Measurements from ENCODE around the gene NANS. TPM values are rescaled to one million over a fixed set of nuclear protein-coding genes. Genes with fewer than 3 reads are reported as not detected.

The NANS gene
- polyA plus RNA-seq, 4 donors, result 57.0 to 120 (median 75.6) TPM

DNA sequence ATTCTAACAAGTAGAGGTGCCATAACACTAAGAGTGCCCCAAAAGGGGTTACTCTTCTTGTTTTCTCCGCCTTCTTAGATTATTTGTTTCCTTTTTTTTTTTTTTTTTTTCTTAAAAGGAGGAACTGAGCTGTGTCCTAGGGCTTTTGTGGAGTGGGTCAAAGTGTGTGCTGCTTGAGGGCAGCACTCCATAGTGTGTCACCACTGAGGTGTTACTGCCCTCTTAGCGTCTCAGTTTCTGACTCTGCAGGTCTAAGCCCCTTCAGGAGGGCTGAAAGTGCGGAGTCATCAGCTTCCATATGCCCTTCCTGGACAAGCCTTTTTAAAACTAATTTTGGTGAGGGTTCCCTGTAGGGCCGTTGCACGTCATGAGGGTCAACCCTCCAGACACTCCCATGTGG lies 12.6 kb upstream of the NANS start:
- H3K27me3 ChIP-seq (ENCODE audit: control insufficient read depth in 3 of 3, insufficient read depth in 3 of 3, low read length in 3 of 3), result no peaks in the 10 kb centered on the region
- no peak overlapping the region for H3K4me3 ChIP-seq (ENCODE audit: low read depth in 1 of 3, low read length in 3 of 3)
- DNase-seq (no peak), FAIRE-seq (no peak)
- no peaks in the 10 kb centered on the region for H3K9me3 ChIP-seq (ENCODE audit: control insufficient read depth in 2 of 2, insufficient read depth in 1 of 2, low read depth in 1 of 2, low read length in 1 of 2)
- H3K36me3 ChIP-seq (ENCODE audit: control insufficient read depth in 3 of 3, insufficient read depth in 2 of 3, low read depth in 1 of 3, low read length in 3 of 3), result no peaks in the 10 kb centered on the region
- no peak overlapping the region for H3K27ac ChIP-seq (ENCODE audit: low read depth in 1 of 3, low read length in 2 of 3)
- no peaks in the 10 kb centered on the region for H3K4me1 ChIP-seq (ENCODE audit: control insufficient read depth in 3 of 3, insufficient read depth in 2 of 3, low read depth in 1 of 3, low read length in 2 of 3)
- 79 to 91% (median 87%) methylated on average over 5 of the region's 5 CpGs for WGBS, 3 donors

- no peak overlapping the region for H3K4me3 ChIP-seq (ENCODE audit: low read depth in 1 of 3, low read length in 3 of 3)
- WGBS, 3 donors, result 66 to 84% (median 68%) methylated on average over 6 of the region's 6 CpGs
- FAIRE-seq (no peak), DNase-seq (peak in 1 of 2 donors; percentile 41)
- H3K4me1 ChIP-seq (ENCODE audit: control insufficient read depth in 3 of 3, insufficient read depth in 2 of 3, low read depth in 1 of 3, low read length in 2 of 3), result no peaks in the 10 kb centered on the region
- no peaks in the 10 kb centered on the region for H3K9me3 ChIP-seq (ENCODE audit: control insufficient read depth in 2 of 2, insufficient read depth in 1 of 2, low read depth in 1 of 2, low read length in 1 of 2)
- no peaks in the 10 kb centered on the region for H3K36me3 ChIP-seq (ENCODE audit: control insufficient read depth in 3 of 3, insufficient read depth in 2 of 3, low read depth in 1 of 3, low read length in 3 of 3)
- peak overlapping the region in 1 of 3 donors; percentile 42 for H3K27ac ChIP-seq (ENCODE audit: low read depth in 1 of 3, low read length in 2 of 3)
- H3K27me3 ChIP-seq (ENCODE audit: control insufficient read depth in 3 of 3, insufficient read depth in 3 of 3, low read length in 3 of 3), result no peaks in the 10 kb centered on the region
Observed at GRCh38 chr9:98045234-98046179, 11.0 kb upstream of the NANS start.

DNA sequence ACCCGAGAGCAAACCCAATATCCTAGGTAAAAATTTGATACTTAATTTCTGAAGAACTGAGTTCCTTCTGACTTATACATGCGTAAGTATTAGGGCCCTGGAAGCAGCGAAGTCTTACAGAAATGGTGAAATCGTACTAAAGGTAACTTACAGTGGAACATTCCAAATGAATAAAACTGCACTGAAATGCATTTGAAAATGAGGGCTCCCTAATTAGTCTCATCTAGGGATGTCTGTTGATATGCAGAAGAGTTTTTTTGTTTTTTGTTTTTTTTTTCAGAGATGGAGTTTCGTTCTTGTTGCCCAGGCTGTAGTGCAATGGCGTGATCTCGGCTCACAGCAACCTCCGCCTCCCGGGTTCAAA lies 10.4 kb upstream of the NANS start:
- Histone ChIP-seq H3K36me3 (ENCODE audit: control insufficient read depth in 3 of 3, insufficient read depth in 2 of 3, low read depth in 1 of 3, low read length in 3 of 3) (no peaks in the 10 kb centered on the region), H3K27me3 (ENCODE audit: control insufficient read depth in 3 of 3, insufficient read depth in 3 of 3, low read length in 3 of 3) (no peaks in the 10 kb centered on the region), H3K9me3 (ENCODE audit: control insufficient read depth in 2 of 2, insufficient read depth in 1 of 2, low read depth in 1 of 2, low read length in 1 of 2) (no peaks in the 10 kb centered on the region), H3K27ac (ENCODE audit: low read depth in 1 of 3, low read length in 2 of 3) (no peak overlapping the region), H3K4me1 (ENCODE audit: control insufficient read depth in 3 of 3, insufficient read depth in 2 of 3, low read depth in 1 of 3, low read length in 2 of 3) (no peaks in the 10 kb centered on the region), H3K4me3 (ENCODE audit: low read depth in 1 of 3, low read length in 3 of 3) (no peak overlapping the region)
- WGBS, 3 donors, result 93 to 94% (median 94%) methylated on average over 9 of the region's 9 CpGs
- FAIRE-seq, result no peak
- DNase-seq, result no peak

- no peak overlapping the region for H3K27ac ChIP-seq (ENCODE audit: low read depth in 1 of 3, low read length in 2 of 3)
- 71 to 82% (median 75%) methylated on average over 5 of the region's 5 CpGs for WGBS, 3 donors
- no peak for DNase-seq
- no peaks in the 10 kb centered on the region for H3K4me1 ChIP-seq (ENCODE audit: control insufficient read depth in 3 of 3, insufficient read depth in 2 of 3, low read depth in 1 of 3, low read length in 2 of 3)
- H3K9me3 ChIP-seq (ENCODE audit: control insufficient read depth in 2 of 2, insufficient read depth in 1 of 2, low read depth in 1 of 2, low read length in 1 of 2), result no peaks in the 10 kb centered on the region
- no peak for FAIRE-seq
- H3K36me3 ChIP-seq (ENCODE audit: control insufficient read depth in 3 of 3, insufficient read depth in 2 of 3, low read depth in 1 of 3, low read length in 3 of 3), result no peaks in the 10 kb centered on the region
- no peak overlapping the region for H3K4me3 ChIP-seq (ENCODE audit: low read depth in 1 of 3, low read length in 3 of 3)
- H3K27me3 ChIP-seq (ENCODE audit: control insufficient read depth in 3 of 3, insufficient read depth in 3 of 3, low read length in 3 of 3), result no peaks in the 10 kb centered on the region
Observed at GRCh38 chr9:98047002-98047401, 9.5 kb upstream of the NANS start.

GRCh38 chr9:98049288-98050072 lies 7.1 kb upstream of the NANS start:
- WGBS, 3 donors, result 63 to 87% (median 78%) methylated on average over 1 of the region's 1 CpG

GRCh38 chr9:98050351-98050750 lies 6.2 kb upstream of the NANS start:
- no peaks in the 10 kb centered on the region for H3K4me1 ChIP-seq (ENCODE audit: control insufficient read depth in 3 of 3, insufficient read depth in 2 of 3, low read depth in 1 of 3, low read length in 2 of 3)
- H3K27ac ChIP-seq (ENCODE audit: low read depth in 1 of 3, low read length in 2 of 3), result no peak overlapping the region
- no peak for DNase-seq
- H3K9me3 ChIP-seq (ENCODE audit: control insufficient read depth in 2 of 2, insufficient read depth in 1 of 2, low read depth in 1 of 2, low read length in 1 of 2), result peaks cover 0 to 4% of the 10 kb centered on the region in 2 donors
- no peaks in the 10 kb centered on the region for H3K36me3 ChIP-seq (ENCODE audit: control insufficient read depth in 3 of 3, insufficient read depth in 2 of 3, low read depth in 1 of 3, low read length in 3 of 3)
- H3K27me3 ChIP-seq (ENCODE audit: control insufficient read depth in 3 of 3, insufficient read depth in 3 of 3, low read length in 3 of 3), result no peaks in the 10 kb centered on the region
- H3K4me3 ChIP-seq (ENCODE audit: low read depth in 1 of 3, low read length in 3 of 3), result no peak overlapping the region
- WGBS, 3 donors, result 91 to 98% (median 97%) methylated on average over 4 of the region's 4 CpGs
- FAIRE-seq, result no peak

More at GRCh38 chr9:98049288-98050072, 7.1 kb upstream of the NANS start:
- Histone ChIP-seq H3K36me3 (ENCODE audit: control insufficient read depth in 3 of 3, insufficient read depth in 2 of 3, low read depth in 1 of 3, low read length in 3 of 3) (no peaks in the 10 kb centered on the region), H3K27me3 (ENCODE audit: control insufficient read depth in 3 of 3, insufficient read depth in 3 of 3, low read length in 3 of 3) (no peaks in the 10 kb centered on the region), H3K9me3 (ENCODE audit: control insufficient read depth in 2 of 2, insufficient read depth in 1 of 2, low read depth in 1 of 2, low read length in 1 of 2) (peaks cover 0 to under 1% of the 10 kb centered on the region in 2 donors), H3K27ac (ENCODE audit: low read depth in 1 of 3, low read length in 2 of 3) (no peak overlapping the region), H3K4me3 (ENCODE audit: low read depth in 1 of 3, low read length in 3 of 3) (no peak overlapping the region), H3K4me1 (ENCODE audit: control insufficient read depth in 3 of 3, insufficient read depth in 2 of 3, low read depth in 1 of 3, low read length in 2 of 3) (no peaks in the 10 kb centered on the region)
- FAIRE-seq, result no peak
- no peak for DNase-seq

DNA sequence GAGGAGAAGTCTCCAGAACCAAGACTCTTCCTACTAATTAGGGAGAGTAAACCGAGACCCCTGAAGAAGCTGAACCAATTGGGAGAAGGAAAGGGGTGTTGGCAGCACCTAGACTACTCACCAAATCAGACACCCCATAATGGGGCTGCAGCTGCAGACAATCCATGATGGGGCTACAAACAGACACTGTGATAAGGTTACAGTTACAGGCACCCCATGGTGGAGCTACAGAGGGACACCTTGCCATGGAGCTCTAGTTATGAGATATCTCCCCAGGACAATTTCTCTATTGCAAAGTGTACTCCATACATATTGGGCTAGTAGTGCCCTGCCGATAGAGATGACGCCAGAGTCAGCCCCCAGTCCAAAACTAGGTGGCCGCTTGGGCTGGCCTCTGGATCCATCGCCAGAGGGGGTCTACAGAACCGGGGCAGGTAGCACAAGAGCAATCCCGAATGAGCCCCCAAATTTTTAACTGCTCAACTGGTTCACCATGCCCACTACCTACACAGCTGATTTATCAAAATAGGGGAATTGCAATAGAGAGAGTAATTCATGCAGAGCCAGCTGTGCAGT lies 2.1 kb upstream of the NANS start:
- H3K36me3 ChIP-seq (ENCODE audit: control insufficient read depth in 3 of 3, insufficient read depth in 2 of 3, low read depth in 1 of 3, low read length in 3 of 3), result peaks cover 0 to 3% (median 0%) of the 10 kb centered on the region in 3 donors
- DNase-seq, result no peak
- no peak overlapping the region for H3K4me3 ChIP-seq (ENCODE audit: low read depth in 1 of 3, low read length in 3 of 3)
- H3K4me1 ChIP-seq (ENCODE audit: control insufficient read depth in 3 of 3, insufficient read depth in 2 of 3, low read depth in 1 of 3, low read length in 2 of 3), result peaks cover 2 to 10% (median 5%) of the 10 kb centered on the region in 3 donors
- 97% methylated on average over 7 of the region's 7 CpGs for WGBS, 3 donors
- peaks cover 0 to 4% of the 10 kb centered on the region in 2 donors for H3K9me3 ChIP-seq (ENCODE audit: control insufficient read depth in 2 of 2, insufficient read depth in 1 of 2, low read depth in 1 of 2, low read length in 1 of 2)
- no peak overlapping the region for H3K27ac ChIP-seq (ENCODE audit: low read depth in 1 of 3, low read length in 2 of 3)
- no peak for FAIRE-seq
- H3K27me3 ChIP-seq (ENCODE audit: control insufficient read depth in 3 of 3, insufficient read depth in 3 of 3, low read length in 3 of 3), result no peaks in the 10 kb centered on the region

DNA sequence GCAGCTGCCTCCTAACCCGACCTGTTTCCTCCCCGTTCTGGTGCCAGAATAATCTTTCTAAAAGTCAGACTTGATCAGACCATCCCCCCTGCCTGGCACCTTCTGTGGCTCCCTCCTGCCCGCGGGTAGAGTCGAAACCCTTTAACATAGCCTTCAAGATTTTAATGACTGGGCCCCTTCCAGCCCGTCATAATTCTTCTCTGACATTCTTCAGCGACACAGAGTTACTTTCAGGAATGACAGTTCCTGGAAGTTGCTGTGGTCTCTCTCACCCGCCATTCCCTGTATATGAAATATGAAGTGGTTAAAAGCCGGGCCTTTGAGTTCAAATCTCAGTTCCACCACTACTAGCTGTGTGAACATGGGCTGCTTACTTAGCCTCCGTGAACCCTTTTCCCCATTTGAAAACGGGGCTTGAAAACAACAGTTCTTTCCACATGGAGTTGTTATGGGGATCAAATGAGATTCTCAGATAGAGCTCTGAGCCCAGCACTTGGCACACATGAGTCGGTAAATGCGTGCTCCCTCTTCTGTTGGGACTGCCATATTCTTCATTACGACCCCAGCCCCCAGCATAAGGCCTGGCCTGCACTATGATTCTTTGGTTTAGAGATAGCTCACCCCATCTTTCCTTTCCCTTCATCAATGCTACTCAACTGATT lies 737 bp downstream of the NANS start:
- H3K4me1 ChIP-seq (ENCODE audit: control insufficient read depth in 3 of 3, insufficient read depth in 2 of 3, low read depth in 1 of 3, low read length in 2 of 3), result peaks cover 2 to 15% (median 5%) of the 10 kb centered on the region in 3 donors
- peaks cover 0 to 19% (median 7%) of the 10 kb centered on the region in 3 donors for H3K36me3 ChIP-seq (ENCODE audit: control insufficient read depth in 3 of 3, insufficient read depth in 2 of 3, low read depth in 1 of 3, low read length in 3 of 3)
- WGBS, 3 donors, result 1 to 6% (median 4%) methylated on average over 14 of the region's 14 CpGs
- FAIRE-seq (no peak), DNase-seq (peak in 1 of 2 donors; percentile 37)
- no peaks in the 10 kb centered on the region for H3K27me3 ChIP-seq (ENCODE audit: control insufficient read depth in 3 of 3, insufficient read depth in 3 of 3, low read length in 3 of 3)
- peak overlapping the region; percentile 86 to 98 (median 89) for H3K4me3 ChIP-seq (ENCODE audit: low read depth in 1 of 3, low read length in 3 of 3)
- peaks cover 0 to 4% of the 10 kb centered on the region in 2 donors for H3K9me3 ChIP-seq (ENCODE audit: control insufficient read depth in 2 of 2, insufficient read depth in 1 of 2, low read depth in 1 of 2, low read length in 1 of 2)
- peak overlapping the region; percentile 90 to 98 (median 94) for H3K27ac ChIP-seq (ENCODE audit: low read depth in 1 of 3, low read length in 2 of 3)

All from small intestine (tissue), 7 donors.